OCI-LY1 (cell line): ENCODE measurements around the gene KLHL25.

Source experiments
- H2AFZ ChIP-seq: fragments of 200-600 bp; sonication (generic), shearing (Covaris generic); 2 replicates; pipeline ENCODE4 v1.6.0; 2014; ENCODE audit warnings: antibody characterized with exemption, mild to moderate bottlenecking, low read length
- H3F3A ChIP-seq: fragments of 200-600 bp; sonication (generic), shearing (Covaris generic); 2 replicates; pipeline ENCODE4 v1.6.0; 2014; ENCODE audit warnings: mild to moderate bottlenecking, antibody characterized with exemption, low read length, moderate library complexity; ENCODE audit not compliant: insufficient read depth
- H3K27ac ChIP-seq: fragments of 200-600 bp; sonication (generic); 2 replicates; pipeline ENCODE4 v1.5.1; 2014; ENCODE audit warnings: low read length, mixed run types, mild to moderate bottlenecking, low read depth; ENCODE audit not compliant: poor library complexity, severe bottlenecking
- H3K27me3 ChIP-seq: fragments of 200-600 bp; sonication (generic); 2 replicates; pipeline ENCODE4 v1.6.0; 2014; ENCODE audit warnings: antibody characterized with exemption, mild to moderate bottlenecking, low read length, moderate library complexity; ENCODE audit not compliant: insufficient read depth
- H3K36me3 ChIP-seq: fragments of 200-600 bp; sonication (generic); 2 replicates; pipeline ENCODE4 v1.6.1; 2014; ENCODE audit warnings: mild to moderate bottlenecking, antibody characterized with exemption, low read length, moderate library complexity, mixed read lengths; ENCODE audit not compliant: insufficient read depth
- H3K4me1 ChIP-seq: fragments of 200-600 bp; sonication (generic); 2 replicates; pipeline ENCODE4 v1.5.1; 2014; ENCODE audit warnings: mild to moderate bottlenecking, low read length, moderate library complexity; ENCODE audit not compliant: insufficient read depth, severe bottlenecking
- H3K4me2 ChIP-seq: fragments of 200-600 bp; sonication (generic), shearing (Covaris generic); 2 replicates; pipeline ENCODE4 v1.6.1; 2014; ENCODE audit warnings: low read length
- H3K4me3 ChIP-seq: fragments of 200-600 bp; sonication (generic); 2 replicates; pipeline ENCODE4 v1.5.1; 2014; ENCODE audit warnings: low read length, low read depth, mild to moderate bottlenecking, mixed read lengths; ENCODE audit not compliant: poor library complexity, severe bottlenecking
- H3K79me2 ChIP-seq: fragments of 200-600 bp; shearing (Covaris generic); 2 replicates; pipeline ENCODE4 v1.6.1; 2016; ENCODE audit warnings: mixed run types, low read length, mixed read lengths; ENCODE audit not compliant: insufficient read depth
- H3K9ac ChIP-seq: fragments of 200-600 bp; sonication (generic), shearing (Covaris generic); 2 replicates; pipeline ENCODE4 v1.6.1; 2014; ENCODE audit warnings: mild to moderate bottlenecking, low read length, mixed read lengths
- H3K9me2 ChIP-seq: fragments of 200-600 bp; sonication (generic), shearing (Covaris generic); 2 replicates; pipeline ENCODE4 v1.6.1; 2014; ENCODE audit warnings: low read depth, mild to moderate bottlenecking, low read length, mixed read lengths
- H3K9me3 ChIP-seq: fragments of 200-600 bp; shearing (Covaris generic); 2 replicates; pipeline ENCODE4 v1.6.1; 2014; ENCODE audit warnings: low read length, mixed read lengths
- H4K20me1 ChIP-seq: fragments of 200-600 bp; sonication (generic), shearing (Covaris generic); 2 replicates; pipeline ENCODE4 v1.6.0; 2016; ENCODE audit warnings: mild to moderate bottlenecking, low read length; ENCODE audit not compliant: insufficient read depth
- CTCF ChIP-seq: fragments of 200-600 bp; sonication (generic), shearing (Covaris generic); IDR thresholded peaks from 2 replicates; pipeline ENCODE4 v1.5.1; 2017; ENCODE audit warnings: mild to moderate bottlenecking, antibody characterized with exemption, low read length, moderate library complexity, mixed read lengths
- EZH2 ChIP-seq: fragments of 200-600 bp; sonication (generic), shearing (Covaris generic); IDR thresholded peaks from 2 replicates; pipeline ENCODE4 v1.8.0; 2017; ENCODE audit warnings: borderline replicate concordance, mixed run types, mild to moderate bottlenecking, antibody characterized with exemption, low read length, moderate library complexity, mixed read lengths

Gene KLHL25

GRCh38 chr15:85725019-85725418, 69.7 kb downstream of the KLHL25 start:
- no peak overlapping the region for H3K27ac ChIP-seq
- H3K9me3 ChIP-seq, result no peaks in the 10 kb centered on the region
- H3K4me3 ChIP-seq, result no peak overlapping the region
- H3K27me3 ChIP-seq, result no peaks in the 10 kb centered on the region
- no peaks in the 10 kb centered on the region for H3K9me2 ChIP-seq
- H3F3A ChIP-seq, result no peaks in the 10 kb centered on the region
- no peak overlapping the region for H2AFZ ChIP-seq
- H3K36me3 ChIP-seq, result peaks cover 90% of the 10 kb centered on the region
- H3K79me2 ChIP-seq, result no peaks in the 10 kb centered on the region
- peaks cover 2% of the 10 kb centered on the region for H3K4me1 ChIP-seq
- no peaks in the 10 kb centered on the region for H4K20me1 ChIP-seq
- H3K9ac ChIP-seq, result no peak overlapping the region
- TF ChIP-seq CTCF, result no peak
- no peak for TF ChIP-seq EZH2
- no peak overlapping the region for H3K4me2 ChIP-seq

GRCh38 chr15:85723960-85724945, 70.5 kb downstream of the KLHL25 start:
- Histone ChIP-seq H3K36me3 (peaks cover 98% of the 10 kb centered on the region), H3K4me2 (no peak overlapping the region), H3K9ac (no peak overlapping the region), H3K9me3 (no peaks in the 10 kb centered on the region), H2AFZ (no peak overlapping the region), H3K27me3 (no peaks in the 10 kb centered on the region), H3K27ac (no peak overlapping the region), H3K4me1 (peaks cover 9% of the 10 kb centered on the region), H3K4me3 (no peak overlapping the region), H3K79me2 (no peaks in the 10 kb centered on the region), H3F3A (no peaks in the 10 kb centered on the region), H3K9me2 (no peaks in the 10 kb centered on the region), H4K20me1 (no peaks in the 10 kb centered on the region)
- TF ChIP-seq CTCF (no peak), EZH2 (no peak)

- Histone ChIP-seq H3K27me3 (no peaks in the 10 kb centered on the region), H3K4me2 (no peak overlapping the region), H3K4me3 (no peak overlapping the region), H3K9me3 (no peaks in the 10 kb centered on the region), H3K36me3 (peaks cover 97% of the 10 kb centered on the region), H3K9ac (no peak overlapping the region), H3K9me2 (no peaks in the 10 kb centered on the region), H3K4me1 (peaks cover 26% of the 10 kb centered on the region), H3K79me2 (no peaks in the 10 kb centered on the region), H4K20me1 (no peaks in the 10 kb centered on the region), H3K27ac (no peak overlapping the region), H2AFZ (no peak overlapping the region), H3F3A (no peaks in the 10 kb centered on the region)
- TF ChIP-seq EZH2 (no peak), CTCF (no peak)
Observed at GRCh38 chr15:85722374-85723152, 72.2 kb downstream of the KLHL25 start.
